ENCODE data around the gene SOX6.

- TF ChIP-seq CTCF (IDR thresholded peaks at IDR 0.05) (no peak), POLR2A (IDR thresholded peaks at IDR 0.05) (no peak), POLR2AphosphoS5 (IDR thresholded peaks at IDR 0.05) (no peak)
These were observed 116.9 kb downstream of the SOX6 start for GRCh38 chr11:16239141-16240105.
